Stomach smooth muscle (tissue), 2 donors: ENCODE measurements around the gene CALML6.

Experiments used
- H3K27ac ChIP-seq: one replicate; pipeline ENCODE4 v1.7.0; 2013; ENCODE audit warnings: mild to moderate bottlenecking, low read length, inconsistent platforms
- H3K27me3 ChIP-seq, 2 donors: one replicate each; pipeline ENCODE4 v1.7.0; 2013; ENCODE audit warnings: low read length in 2 of 2; ENCODE audit not compliant: insufficient read depth in 2 of 2, control insufficient read depth in 1 of 2
- H3K36me3 ChIP-seq, 2 donors: one replicate each; pipeline ENCODE4 v1.7.0; 2013; ENCODE audit warnings: low read length in 2 of 2; ENCODE audit not compliant: control insufficient read depth in 2 of 2, insufficient read depth in 2 of 2
- H3K4me1 ChIP-seq: one replicate; pipeline ENCODE4 v1.7.0; 2013; ENCODE audit warnings: low read length; ENCODE audit not compliant: control insufficient read depth, insufficient read depth
- H3K4me3 ChIP-seq, 2 donors: one replicate each; pipeline ENCODE4 v1.7.0; 2013; ENCODE audit warnings: low read length in 2 of 2
- H3K9ac ChIP-seq, 2 donors: one replicate each; pipeline ENCODE4 v1.7.0; 2013; ENCODE audit warnings: low read length in 2 of 2, mild to moderate bottlenecking in 1 of 2
- H3K9me3 ChIP-seq, 2 donors: one replicate each; pipeline ENCODE4 v1.7.0; 2013; ENCODE audit warnings: low read length in 2 of 2; ENCODE audit not compliant: control insufficient read depth in 2 of 2
- donor health status: healthy.
- donor health status: Pancreatic carcinoma.

The CALML6 gene

DNA sequence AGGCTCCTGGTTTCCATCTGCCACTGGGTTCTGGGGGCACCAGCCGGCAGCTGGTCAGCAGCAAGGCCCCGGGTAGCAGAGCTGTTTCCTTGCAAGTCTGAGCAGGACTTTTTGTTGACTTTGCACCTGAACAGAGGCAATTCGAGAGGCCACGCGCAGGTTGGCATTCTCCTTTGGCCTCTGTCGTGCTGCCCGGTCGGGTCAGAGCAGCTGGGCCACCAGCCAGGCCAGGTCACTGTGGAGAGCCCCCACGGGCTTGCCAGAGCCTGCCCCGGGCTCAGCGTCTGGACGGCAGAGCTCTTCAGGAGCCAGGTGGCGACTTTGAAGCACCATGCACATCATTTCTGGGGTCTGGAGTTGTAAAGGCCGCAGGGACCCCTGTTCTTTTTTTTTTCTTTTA lies 32.4 kb downstream of the CALML6 start:
- Histone ChIP-seq H3K27me3 (peaks cover 5 to 16% of the 10 kb centered on the region in 2 donors), H3K27ac (no peak overlapping the region), H3K9ac (no peak overlapping the region), H3K4me3 (no peak overlapping the region), H3K4me1 (peaks cover 14% of the 10 kb centered on the region), H3K9me3 (no peaks in the 10 kb centered on the region), H3K36me3 (no peaks in the 10 kb centered on the region)

GRCh38 chr1:1948783-1949182 lies 33.7 kb downstream of the CALML6 start:
- no peaks in the 10 kb centered on the region for H3K9me3 ChIP-seq
- H3K4me1 ChIP-seq: peaks cover 13% of the 10 kb centered on the region
- no peak overlapping the region for H3K27ac ChIP-seq
- peaks cover 5 to 8% of the 10 kb centered on the region in 2 donors for H3K27me3 ChIP-seq
- H3K36me3 ChIP-seq: no peaks in the 10 kb centered on the region
- no peak overlapping the region for H3K9ac ChIP-seq
- no peak overlapping the region for H3K4me3 ChIP-seq

- peaks cover 9% of the 10 kb centered on the region for H3K4me1 ChIP-seq
- peaks cover 3 to 4% of the 10 kb centered on the region in 2 donors for H3K27me3 ChIP-seq
- H3K9ac ChIP-seq: no peak overlapping the region
- no peak overlapping the region for H3K27ac ChIP-seq
- H3K36me3 ChIP-seq: no peaks in the 10 kb centered on the region
- no peaks in the 10 kb centered on the region for H3K9me3 ChIP-seq
- H3K4me3 ChIP-seq: no peak overlapping the region
Observed at GRCh38 chr1:1950940-1951339, 35.9 kb downstream of the CALML6 start.

DNA sequence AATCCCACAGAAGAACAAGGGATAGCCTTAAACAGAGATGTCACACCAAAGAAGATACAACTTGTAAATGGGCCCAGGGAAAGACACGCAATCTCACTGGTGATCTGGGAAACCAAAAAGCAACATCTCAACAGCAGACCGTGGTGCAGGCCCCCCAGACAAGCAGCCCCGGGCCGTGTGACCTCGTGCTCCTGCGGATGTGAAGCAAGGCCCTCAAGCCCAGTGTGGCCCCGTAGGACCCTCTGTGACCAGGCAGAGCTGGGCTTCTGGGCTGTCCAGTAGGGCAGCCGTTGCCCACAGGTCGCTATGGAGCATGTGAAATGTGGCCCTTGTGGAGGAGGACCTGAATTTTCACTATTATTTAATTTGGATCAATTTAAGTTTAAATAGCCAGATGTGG lies 39.0 kb downstream of the CALML6 start:
- no peak overlapping the region for H3K9ac ChIP-seq
- no peak overlapping the region for H3K27ac ChIP-seq
- H3K4me3 ChIP-seq: no peak overlapping the region
- no peaks in the 10 kb centered on the region for H3K36me3 ChIP-seq
- H3K9me3 ChIP-seq: no peaks in the 10 kb centered on the region
- H3K27me3 ChIP-seq: peaks cover 12 to 20% of the 10 kb centered on the region in 2 donors
- H3K4me1 ChIP-seq: no peaks in the 10 kb centered on the region

- H3K27ac ChIP-seq: no peak overlapping the region
- H3K27me3 ChIP-seq: peaks cover 17 to 24% of the 10 kb centered on the region in 2 donors
Observed at GRCh38 chr1:1954831-1955441, 39.9 kb downstream of the CALML6 start.

GRCh38 chr1:1955621-1956094 lies 40.6 kb downstream of the CALML6 start:
- peaks cover 21 to 31% of the 10 kb centered on the region in 2 donors for H3K27me3 ChIP-seq
- H3K9ac ChIP-seq: no peak overlapping the region
- H3K36me3 ChIP-seq: no peaks in the 10 kb centered on the region
- no peak overlapping the region for H3K27ac ChIP-seq
- H3K4me1 ChIP-seq: peaks cover 7% of the 10 kb centered on the region
- no peak overlapping the region for H3K4me3 ChIP-seq
- H3K9me3 ChIP-seq: no peaks in the 10 kb centered on the region

More at GRCh38 chr1:1954831-1955441, 39.9 kb downstream of the CALML6 start:
- no peak overlapping the region for H3K9ac ChIP-seq
- no peaks in the 10 kb centered on the region for H3K9me3 ChIP-seq
- peaks cover 5% of the 10 kb centered on the region for H3K4me1 ChIP-seq
- H3K4me3 ChIP-seq: no peak overlapping the region
- no peaks in the 10 kb centered on the region for H3K36me3 ChIP-seq

DNA sequence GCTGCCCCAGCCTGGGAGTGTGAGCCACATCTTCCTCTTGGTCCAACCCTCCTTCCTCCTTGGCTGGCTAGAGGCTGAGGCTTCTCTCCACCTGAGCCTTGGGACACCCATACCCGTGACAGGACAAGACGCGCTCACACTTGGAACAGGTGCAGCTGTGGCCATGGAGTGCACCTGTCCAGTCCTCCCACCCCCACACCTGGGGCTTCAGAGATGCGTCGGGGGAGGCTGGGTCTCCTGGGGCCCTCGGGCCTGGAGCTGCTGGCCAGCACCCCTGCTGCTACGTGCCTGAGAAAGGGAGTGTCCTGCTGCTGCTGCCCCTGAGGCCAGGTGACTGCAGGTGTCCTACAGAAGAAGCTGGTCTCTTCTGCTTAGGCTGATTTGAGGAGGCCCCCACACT lies 41.0 kb downstream of the CALML6 start:
- Histone ChIP-seq H3K9me3 (no peaks in the 10 kb centered on the region), H3K27ac (no peak overlapping the region), H3K9ac (no peak overlapping the region), H3K27me3 (peaks cover 24 to 35% of the 10 kb centered on the region in 2 donors), H3K4me3 (no peak overlapping the region), H3K36me3 (no peaks in the 10 kb centered on the region), H3K4me1 (peaks cover 7% of the 10 kb centered on the region)

- Histone ChIP-seq H3K4me3 (no peak overlapping the region), H3K4me1 (peaks cover 7% of the 10 kb centered on the region), H3K27me3 (peaks cover 31 to 41% of the 10 kb centered on the region in 2 donors), H3K9me3 (no peaks in the 10 kb centered on the region), H3K27ac (no peak overlapping the region), H3K36me3 (no peaks in the 10 kb centered on the region), H3K9ac (no peak overlapping the region)
Observed at GRCh38 chr1:1956586-1957532, 41.8 kb downstream of the CALML6 start.

DNA sequence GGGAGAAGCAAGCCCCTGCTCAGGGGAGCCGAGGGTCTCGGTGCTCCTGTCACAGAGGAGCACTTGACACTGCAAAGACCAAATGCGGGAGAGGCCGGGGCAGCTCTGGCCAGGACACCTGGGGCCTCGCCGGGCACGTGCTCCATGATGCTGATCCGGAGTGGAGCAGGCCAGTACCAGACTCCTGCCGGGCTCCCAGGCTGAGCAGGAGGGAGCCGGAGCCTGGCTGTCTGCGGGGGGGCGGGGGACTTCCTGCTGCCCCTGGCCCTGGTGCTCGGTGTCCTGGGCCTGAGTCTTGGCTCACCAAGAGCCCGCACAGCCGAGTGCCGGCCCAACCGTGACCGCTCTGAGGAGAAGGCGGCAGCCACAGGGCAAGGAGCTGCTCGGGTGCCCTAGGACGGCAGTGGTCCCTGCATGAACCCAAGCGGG lies 42.5 kb downstream of the CALML6 start:
- Histone ChIP-seq H3K36me3 (no peaks in the 10 kb centered on the region), H3K27me3 (peaks cover 31 to 42% of the 10 kb centered on the region in 2 donors)

DNA sequence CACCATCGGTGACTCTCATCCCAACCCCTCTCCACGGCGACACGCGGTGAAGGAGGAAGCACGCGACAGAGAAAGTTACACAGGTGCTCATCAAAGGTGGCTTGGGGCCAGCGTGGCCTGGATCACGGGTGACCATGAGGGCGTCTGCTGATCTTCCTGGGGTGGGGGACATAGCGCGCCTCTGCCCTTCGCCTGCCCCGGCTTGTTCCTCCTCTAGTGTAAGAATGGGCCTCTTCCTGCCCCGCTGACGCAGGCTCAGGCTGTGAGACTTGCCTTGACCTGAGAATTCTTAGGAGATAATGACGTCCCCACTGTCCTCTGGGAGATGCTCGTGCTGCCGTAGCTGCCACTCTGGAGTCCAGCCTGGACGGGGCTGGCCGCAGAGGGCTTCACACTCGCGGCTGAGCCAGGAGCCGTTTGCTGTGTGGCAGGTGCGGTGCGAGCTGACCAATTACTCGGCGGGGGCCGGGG lies 43.0 kb downstream of the CALML6 start:
- H3K4me1 ChIP-seq: peaks cover 7% of the 10 kb centered on the region
- no peaks in the 10 kb centered on the region for H3K9me3 ChIP-seq
- H3K9ac ChIP-seq: no peak overlapping the region
- H3K4me3 ChIP-seq: no peak overlapping the region
- H3K27ac ChIP-seq: no peak overlapping the region
- H3K27me3 ChIP-seq: peaks cover 31 to 42% of the 10 kb centered on the region in 2 donors
- no peaks in the 10 kb centered on the region for H3K36me3 ChIP-seq

More for the DNA sequence above, 42.5 kb downstream of the CALML6 start:
- H3K9me3 ChIP-seq: no peaks in the 10 kb centered on the region
- no peak overlapping the region for H3K9ac ChIP-seq
- peaks cover 7% of the 10 kb centered on the region for H3K4me1 ChIP-seq
- no peak overlapping the region for H3K4me3 ChIP-seq
- H3K27ac ChIP-seq: no peak overlapping the region
